ENCODE measurements around the gene MYO7A.

- TF ChIP-seq, protein P1, sequence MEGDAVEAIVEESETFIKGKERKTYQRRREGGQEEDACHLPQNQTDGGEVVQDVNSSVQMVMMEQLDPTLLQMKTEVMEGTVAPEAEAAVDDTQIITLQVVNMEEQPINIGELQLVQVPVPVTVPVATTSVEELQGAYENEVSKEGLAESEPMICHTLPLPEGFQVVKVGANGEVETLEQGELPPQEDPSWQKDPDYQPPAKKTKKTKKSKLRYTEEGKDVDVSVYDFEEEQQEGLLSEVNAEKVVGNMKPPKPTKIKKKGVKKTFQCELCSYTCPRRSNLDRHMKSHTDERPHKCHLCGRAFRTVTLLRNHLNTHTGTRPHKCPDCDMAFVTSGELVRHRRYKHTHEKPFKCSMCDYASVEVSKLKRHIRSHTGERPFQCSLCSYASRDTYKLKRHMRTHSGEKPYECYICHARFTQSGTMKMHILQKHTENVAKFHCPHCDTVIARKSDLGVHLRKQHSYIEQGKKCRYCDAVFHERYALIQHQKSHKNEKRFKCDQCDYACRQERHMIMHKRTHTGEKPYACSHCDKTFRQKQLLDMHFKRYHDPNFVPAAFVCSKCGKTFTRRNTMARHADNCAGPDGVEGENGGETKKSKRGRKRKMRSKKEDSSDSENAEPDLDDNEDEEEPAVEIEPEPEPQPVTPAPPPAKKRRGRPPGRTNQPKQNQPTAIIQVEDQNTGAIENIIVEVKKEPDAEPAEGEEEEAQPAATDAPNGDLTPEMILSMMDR (IDR thresholded peaks at IDR 0.05) = no peak
- no peak for TF ChIP-seq POLR2A (IDR thresholded peaks at IDR 0.05)
- TF ChIP-seq EP300 (IDR thresholded peaks at IDR 0.05) = no peak
- no peak for TF ChIP-seq POLR2AphosphoS5 (IDR thresholded peaks at IDR 0.05)
Observed at GRCh38 chr11:77102246-77103210, 25.5 kb upstream of the MYO7A start, which contains the start of gene OMP.
